NB4 (cell line): Measurements from ENCODE around the gene IL3RA.

Source experiments
- CTCF ChIP-seq: IDR thresholded peaks from one replicate; pipeline ENCODE4 v1.5.1; 2012; ENCODE audit warnings: low read depth, low read length
- POLR2A ChIP-seq: IDR thresholded peaks from 2 replicates; pipeline ENCODE4 v1.6.1; 2011; ENCODE audit warnings: mild to moderate bottlenecking; ENCODE audit not compliant: insufficient read length; ENCODE audit errors: extremely low read depth

- TF ChIP-seq CTCF (no peak), POLR2A (no peak)
Observed at GRCh38 chrX:1307626-1308340, 28.8 kb upstream of the IL3RA start.
